NCI-H2081 (cell line): ENCODE results near the gene RIPK3.
A peak's percentile ranks its signal among the peaks of the same experiment; 100 is the strongest.
"Not testable (repeated sequence)": the region's sequence is repeated elsewhere in the genome, so short reads cannot be mapped to it uniquely, and the experiment has no call there.

ENCODE experiments used
- DNase-seq, 2 experiments: peaks; one replicate each; lab custom pipeline; 2025; lab: John Stamatoyannopoulos, UW

RIPK3 gene

DNA sequence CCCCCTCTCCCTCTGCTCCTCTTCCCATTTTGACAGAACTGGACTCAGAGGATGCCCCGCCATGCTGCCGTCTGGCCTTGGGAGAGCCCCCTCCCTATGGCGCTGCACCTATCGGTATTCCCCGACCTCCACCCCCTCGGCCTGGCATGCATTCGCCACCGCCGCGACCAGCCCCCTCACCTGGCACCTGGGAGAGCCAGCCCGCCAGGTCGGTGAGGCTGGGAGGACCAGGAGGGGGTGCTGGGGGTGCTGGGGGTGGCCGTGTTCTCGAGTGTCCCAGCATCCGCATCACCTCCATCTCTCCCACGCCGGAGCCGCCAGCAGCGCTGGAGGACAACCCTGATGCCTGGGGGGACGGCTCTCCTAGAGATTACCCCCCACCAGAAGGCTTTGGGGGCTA is 29.7 kb upstream of the RIPK3 start:
- DNase-seq: no peak

DNA sequence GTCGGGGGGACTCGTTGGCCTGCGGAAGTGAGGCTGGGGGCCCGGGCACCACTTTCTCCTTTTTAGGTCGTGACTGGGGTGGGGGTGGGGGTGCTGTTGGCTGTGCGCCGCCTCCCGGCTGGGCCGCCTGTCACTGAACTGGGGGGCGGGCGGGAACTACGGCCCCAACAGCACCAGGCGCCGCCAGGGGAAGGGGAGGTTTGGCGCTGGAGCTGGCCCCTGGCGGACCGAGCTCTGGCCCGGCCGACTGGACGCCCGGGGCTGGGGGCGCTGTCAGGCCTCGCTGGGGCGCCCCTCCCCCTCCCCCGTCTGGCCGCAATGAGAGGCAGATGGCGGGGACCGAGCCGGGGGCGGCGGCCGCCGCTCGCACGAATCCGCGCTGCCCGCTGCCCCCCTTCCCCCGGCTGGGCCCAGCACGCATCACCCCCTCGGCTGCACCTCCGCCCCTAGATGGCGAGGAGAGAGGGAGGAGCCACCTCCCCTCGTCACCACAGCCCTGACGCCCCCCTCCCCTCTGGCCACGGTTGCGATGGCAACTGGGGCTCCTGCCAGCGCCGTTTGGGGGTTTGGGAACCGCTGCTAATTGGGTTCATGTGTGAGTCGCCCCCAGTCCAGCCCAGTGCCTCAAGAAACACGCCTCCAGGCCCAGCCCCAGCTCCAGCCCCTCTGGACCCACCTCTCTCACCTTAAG is 28.9 kb upstream of the RIPK3 start:
- peak; percentile 41 to 52 for DNase-seq

DNA sequence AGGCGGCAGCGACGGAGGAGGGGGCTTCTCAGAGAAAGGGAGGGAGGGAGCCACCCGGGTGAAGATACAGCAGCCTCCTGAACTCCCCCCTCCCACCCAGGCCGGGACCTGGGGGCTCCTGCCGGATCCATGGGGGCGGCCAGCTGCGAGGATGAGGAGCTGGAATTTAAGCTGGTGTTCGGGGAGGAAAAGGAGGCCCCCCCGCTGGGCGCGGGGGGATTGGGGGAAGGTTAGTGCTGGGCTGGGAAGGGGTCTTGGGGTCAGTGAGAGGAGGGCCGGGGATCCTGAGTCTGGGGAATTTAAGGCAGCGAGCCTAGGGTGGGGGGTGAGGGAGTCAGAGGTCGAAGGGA is 28.4 kb upstream of the RIPK3 start:
- DNase-seq: no peak

DNA sequence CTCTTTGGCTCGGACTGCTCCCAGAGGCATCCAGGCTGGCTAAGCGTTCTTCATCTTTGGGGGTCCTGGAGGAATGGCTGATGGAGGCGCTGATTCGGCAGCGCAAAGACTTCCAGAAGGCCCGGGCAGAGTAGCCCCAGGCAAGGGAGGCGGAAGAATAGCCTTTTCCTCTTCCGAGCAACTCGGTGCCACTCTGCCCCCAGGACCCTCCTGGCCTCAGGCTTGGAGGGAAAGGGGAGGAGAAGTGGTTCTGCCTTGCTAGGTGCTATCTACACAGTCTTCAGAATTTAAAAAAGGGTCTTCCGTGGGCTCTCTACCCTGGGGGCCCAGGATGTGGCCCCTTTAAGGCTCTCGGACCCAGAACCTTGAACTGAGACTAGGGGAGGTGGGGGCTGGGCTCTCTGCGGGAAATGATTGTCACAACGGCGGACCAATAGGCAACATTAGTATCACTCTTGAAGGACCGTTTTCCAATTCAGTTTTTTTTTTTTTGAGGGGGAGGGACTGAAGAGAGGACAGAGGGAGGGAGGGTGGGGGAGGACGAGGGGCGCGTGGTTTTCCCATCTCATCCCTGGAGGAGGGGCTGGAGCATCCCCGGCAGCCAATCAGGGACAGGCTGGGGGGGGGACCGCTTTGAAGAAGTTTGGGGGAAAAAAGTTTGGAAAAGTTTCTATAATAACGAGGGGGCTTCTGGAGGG is 27.9 kb upstream of the RIPK3 start, which contains the start of gene NFATC4:
Gene NFATC4, plus strand, starts transcription at position 671 of the 698 bp plus-strand sequence. CDS start 157 bp downstream, outside the sequence.
- DNase-seq: peak; percentile 70 to 83

DNA sequence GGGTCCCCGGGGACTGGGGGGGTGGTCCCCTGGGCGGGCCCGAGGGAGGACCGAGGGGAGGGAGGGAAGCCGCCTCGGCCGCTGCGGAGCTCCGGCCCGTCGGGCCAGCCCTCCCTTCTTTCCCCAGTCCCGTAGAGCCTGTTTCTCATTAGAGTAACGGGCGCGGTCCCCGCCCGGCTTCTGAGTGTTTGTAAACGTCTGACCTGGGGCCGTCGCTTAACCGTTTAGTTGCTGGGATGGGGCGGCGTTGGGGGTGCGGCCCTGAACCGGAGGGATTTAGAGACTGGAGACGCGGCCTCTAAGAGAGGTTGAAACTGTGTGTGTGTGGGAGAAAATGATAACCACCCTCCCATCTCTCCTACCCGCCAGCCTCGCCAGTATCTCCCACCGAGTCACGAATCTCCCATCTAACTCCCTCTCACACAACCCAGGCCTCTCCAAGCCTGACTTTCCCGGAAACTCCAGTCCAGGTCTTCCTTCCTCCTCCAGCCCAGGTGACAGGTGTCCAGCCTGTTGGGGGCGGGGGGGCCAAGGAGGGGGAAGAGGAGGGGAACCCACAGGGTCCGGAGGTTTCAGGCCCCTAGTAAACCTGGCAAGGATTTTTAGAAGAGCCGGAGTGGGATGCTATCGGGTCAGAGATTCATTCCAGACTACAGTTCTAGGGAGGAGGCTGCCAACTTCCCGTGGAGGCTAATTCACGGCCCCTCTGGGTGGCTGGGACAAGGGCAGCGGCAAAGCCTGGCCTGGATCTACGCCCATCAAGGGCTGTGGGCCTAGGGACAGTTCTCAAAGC is 27.1 kb upstream of the RIPK3 start:
- peak; percentile 98 for DNase-seq

DNA sequence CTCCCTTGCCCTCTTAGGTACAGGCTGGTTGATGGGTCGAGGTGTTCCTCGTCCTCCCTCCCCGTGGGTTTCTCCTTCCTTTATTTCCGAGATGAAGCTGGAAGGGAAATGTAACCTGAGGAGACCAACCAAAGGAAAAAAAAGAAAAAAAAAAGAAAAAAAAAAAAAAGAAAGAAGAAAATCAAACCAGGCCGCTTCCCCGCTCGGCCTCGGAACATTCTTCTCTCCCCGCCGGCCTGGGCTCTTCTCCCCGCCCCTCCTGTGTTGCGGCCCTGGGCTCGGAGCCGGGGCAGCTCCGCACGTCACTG is 26.6 kb upstream of the RIPK3 start:
- DNase-seq: no peak

DNA sequence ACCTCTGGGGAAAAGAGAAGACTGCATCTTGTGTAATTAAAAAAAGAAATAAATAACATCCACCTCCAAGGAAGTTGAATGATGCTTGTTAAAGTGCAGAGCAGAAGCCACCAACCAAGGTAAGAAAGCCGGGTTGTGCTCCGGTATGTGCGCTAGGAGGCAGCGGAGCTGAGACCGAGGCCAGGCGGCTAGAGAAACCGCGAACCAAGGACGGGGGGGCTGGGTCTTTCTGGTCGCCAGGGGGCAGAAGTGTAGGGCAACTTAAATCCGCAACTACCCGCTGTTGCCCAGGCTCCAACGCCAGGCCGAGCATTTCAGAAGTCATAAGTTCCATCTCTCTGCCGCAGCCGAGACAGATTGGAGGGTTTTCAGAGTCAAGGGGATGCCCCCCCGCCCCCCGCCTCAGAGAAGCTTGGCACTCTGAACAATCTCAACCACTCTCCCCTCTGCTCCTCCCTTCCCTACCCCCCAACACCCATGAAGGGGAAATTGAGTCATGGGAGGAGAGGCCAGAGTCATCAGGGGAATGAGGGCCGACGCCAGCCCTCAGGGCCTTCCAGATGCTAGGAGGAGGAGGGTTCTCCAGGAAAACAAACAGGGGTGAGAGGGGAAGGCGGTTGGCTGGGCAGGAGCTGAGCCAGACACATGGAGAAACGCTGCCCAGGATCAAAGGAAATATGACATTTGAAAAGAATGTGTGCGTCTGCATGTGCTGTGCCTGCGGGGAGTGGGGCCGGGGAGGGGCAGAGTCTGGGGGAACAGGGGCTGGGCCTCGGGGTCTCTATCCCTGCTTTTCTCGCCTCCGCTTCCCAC is 26.0 kb upstream of the RIPK3 start:
- DNase-seq: peak; percentile 17 to 56

DNA sequence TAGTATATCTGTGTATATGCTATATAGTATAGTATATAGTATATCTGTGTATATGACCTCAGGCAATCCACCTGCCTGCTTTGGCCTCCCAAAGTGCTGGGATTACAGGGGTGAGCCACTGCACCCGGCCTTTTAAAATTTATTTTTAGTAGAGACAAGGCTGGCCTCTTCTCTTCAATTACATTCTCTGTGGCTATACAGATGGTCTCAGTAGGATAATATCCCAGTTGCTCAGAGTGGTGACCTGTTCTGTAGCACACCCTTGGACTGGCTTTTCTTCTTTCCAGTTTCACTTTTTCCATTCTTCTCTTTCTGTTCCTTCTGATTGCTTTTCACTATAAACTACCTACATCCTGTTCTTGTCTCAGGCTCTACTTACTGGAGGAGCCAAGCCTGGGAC is 25.1 kb upstream of the RIPK3 start:
- DNase-seq: no peak

DNA sequence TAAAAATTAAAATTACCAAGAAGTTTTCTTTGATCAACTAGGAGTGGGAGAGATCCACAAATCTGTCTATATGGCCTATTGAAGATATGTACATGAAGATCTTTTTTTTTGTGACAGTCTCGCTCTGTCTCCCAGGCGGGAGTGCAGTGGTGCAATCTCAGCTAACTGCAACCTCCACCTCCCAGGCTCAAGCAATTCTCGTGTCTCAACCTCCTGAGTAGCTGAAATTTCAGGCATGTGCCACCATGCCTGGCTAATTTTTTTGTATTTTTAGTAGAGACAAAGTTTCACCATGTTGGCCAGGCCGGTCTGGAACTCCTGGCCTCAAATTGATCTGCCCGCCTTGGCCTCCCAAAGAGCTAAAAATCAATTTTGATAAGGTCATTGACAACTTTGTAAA is 23.6 kb upstream of the RIPK3 start:
- DNase-seq: no peak

DNA sequence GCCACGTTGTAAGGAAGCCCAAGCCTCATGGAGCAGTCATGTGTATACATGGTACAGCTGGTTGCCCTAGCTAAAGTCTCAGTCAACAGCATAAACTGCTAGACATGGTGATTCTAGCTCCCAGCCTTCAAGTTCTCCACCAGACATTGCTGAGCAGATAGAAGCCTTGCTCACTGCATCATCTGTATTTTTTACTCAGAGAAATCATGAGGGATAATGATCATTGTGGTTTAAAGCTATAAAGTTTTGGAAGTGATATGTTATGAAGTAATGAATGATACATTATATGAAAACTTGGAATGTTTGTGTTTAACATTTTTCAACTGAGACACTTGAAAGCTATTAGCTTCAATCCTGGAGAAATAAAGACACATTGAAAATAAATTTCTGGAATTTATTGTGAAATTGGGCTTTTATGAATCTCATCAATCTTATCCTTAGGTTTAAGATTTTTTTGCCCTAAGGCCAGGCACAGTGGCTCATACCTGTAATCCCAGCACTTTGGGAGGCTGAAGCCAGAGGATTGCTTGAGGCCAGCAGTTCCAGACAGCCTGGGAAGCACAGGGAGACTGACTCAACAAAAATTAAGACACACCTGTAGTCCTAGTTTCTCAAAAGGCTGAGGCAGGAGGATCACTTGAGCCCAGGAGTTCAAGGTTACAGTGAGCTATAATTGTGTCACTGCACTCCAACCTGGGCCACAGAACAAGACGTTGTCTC is 22.6 kb upstream of the RIPK3 start:
- no peak for DNase-seq

DNA sequence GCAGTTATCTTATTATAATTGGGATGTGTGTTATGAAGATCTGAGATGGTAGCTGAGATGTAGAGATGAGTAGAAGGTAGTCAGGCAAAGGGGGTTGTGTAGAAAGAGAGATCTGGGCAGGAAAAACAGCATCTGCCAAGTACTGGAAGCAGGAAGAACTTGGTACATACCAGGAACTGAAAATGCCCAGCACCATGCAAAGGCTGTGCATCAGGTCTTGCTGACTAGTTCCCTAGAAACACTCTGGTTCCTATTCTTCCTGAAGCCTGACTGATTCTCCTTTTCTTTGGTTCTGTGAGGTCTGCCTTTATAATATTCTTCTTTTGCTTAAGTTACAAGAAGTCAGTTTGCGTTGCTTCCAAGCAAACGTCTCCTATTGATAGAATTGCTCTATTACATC is 21.5 kb upstream of the RIPK3 start:
- no peak for DNase-seq

DNA sequence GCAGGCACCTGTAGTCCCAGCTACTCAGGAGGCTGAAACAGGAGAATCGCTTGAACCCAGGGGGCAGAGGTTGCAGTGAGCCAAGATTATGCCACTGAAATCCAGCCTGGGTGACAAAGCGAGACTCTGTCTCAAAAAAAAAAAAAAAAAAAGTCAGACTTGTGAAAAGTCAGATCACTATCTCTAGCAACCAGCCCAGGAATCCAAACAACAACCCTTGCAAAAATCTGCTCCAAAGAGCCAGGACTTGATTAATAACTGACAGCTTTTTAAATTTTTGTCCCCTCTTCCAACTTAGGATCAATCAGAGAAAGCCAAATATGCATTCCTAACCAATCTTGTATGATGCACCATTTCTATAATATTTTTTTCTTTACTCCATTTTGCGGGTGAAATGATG is 20.5 kb upstream of the RIPK3 start:
- DNase-seq: no peak

DNA sequence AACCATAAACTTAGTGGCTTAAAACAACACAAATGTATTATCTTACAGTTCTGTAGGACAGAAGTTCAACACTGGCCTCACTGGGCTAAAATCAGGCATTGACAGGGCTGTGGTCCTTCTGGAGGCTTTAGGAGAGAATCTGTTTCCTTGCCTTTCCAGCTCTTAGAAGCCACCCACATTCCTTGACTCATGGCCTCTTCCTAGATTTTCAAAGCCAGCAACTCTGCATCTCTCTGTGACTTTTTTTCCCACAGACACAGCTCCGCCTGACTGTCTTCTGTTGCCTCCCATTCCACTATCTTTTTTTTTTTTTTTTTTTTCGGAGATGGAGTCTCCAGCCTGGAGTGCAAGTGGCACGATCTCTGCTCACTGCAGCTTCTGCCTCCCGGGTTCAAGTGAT is 16.4 kb upstream of the RIPK3 start:
- no peak for DNase-seq

DNA sequence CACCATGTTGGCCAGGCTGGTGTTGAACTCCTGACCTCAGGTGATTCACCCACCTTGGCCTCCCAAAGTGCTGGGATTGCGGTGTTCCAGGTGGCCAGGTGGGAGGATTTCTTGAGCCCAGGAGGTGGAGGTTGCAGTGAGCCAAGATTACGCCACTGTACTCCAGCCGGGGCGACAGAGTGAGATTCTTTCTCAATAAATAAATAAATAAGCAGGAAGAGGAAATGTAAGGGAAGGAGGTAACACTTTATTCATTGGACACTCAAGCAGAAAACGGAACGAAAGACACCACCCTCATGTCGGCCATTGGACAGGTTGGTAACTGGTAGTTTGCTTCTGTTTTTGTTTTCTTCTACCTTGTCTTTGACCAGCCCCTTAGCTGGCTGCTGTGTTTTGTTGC is 15.2 kb upstream of the RIPK3 start:
- no peak for DNase-seq

DNA sequence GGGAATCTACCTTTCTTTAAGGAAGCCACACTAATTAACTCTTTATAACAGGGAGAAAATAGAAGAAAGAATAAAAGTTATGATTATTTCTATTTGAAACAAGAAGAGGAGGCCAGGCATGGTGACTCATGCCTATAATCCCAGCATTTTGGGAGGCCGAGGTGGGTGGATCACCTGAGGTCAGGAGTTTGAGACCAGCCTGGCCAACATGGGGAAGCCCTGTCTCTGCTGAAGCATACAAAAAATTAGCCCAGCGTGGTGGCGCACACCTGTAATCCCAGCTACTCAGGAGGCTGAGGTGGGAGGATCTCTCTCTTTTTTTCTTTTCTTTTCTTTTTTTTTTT is 14.7 kb upstream of the RIPK3 start:
- not testable (repeated sequence) for DNase-seq

DNA sequence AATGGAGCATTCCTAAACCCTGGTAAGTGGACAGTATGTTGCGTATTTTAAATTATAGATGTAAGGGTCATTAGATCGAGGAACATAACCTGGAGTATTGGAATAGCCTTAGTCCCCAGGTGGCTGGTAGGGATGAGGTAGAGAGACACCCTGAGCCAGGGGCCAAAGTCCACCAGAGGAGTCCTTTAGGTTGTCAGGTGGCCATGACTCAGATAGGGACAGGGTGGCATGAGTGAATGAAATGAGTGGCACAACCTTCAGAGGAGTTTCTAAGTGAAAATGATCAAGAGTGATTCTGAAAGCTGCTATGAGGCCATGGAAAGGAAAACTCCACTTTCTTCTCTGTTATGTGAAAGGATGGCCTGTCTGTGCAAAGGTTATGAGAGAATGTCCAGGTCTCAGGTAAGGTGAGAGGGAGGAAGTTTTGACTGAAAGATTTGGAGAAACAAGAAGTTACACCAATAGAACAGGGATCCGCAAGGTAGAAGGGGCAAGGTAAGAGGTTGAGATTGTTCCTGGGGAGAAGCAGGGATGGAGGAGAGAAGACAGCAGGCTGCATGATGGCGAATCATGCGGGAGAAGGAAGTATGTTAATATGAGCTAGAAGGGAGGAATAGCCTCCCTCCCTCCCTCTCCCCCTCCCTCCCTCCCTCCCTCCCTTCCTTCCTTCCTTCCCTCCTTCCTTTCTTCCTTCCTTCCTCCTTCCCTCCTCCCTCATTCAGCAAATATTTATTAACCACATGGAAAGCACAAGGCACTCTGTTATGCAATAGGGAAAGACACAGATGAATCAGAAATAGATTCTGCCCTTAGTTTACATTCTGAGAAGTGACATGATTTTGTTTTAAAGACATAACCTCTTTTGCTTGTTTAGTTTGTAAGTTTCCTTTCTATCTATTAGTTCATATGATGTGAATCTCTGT is 14.0 kb upstream of the RIPK3 start:
- no peak for DNase-seq

DNA sequence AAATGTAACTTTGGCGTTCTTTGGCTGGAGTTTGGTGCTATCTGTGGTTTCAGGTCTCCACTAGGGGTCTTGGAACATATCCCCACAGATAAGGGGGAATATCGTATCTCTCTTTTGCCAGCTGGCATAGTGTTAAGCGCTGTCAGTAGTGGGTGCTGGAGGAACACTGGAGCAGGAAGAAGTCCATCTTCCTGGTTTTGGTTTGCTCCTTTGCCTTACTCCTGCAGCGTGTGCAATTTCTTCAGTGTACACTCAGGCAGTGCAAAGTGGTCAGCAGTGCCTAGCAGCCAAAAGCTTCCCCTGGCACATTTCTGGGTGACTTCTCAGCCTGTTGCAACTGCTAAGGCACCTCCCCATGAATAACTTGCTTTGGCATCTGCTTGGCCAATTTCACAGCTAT is 11.7 kb upstream of the RIPK3 start:
- DNase-seq: no peak

DNA sequence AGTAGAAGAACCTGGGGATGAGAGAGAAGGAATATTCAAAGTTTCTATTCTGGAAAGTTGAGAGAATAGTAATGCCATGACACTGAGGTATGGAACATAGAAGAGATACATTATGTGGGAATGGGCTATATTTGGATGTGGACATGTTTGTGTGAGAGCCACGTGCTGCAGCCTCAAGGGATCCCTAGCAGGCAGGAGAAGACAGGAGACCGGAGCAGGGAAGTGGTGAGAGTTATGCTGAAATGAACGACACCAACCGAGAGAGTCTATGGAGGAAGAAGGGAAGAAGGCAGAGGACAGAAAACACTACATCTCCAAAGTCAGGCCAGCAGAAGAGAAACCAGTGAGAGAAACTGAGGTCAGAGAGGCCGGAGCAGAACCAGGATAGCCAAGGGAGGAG is 10.0 kb upstream of the RIPK3 start:
- no peak for DNase-seq

DNA sequence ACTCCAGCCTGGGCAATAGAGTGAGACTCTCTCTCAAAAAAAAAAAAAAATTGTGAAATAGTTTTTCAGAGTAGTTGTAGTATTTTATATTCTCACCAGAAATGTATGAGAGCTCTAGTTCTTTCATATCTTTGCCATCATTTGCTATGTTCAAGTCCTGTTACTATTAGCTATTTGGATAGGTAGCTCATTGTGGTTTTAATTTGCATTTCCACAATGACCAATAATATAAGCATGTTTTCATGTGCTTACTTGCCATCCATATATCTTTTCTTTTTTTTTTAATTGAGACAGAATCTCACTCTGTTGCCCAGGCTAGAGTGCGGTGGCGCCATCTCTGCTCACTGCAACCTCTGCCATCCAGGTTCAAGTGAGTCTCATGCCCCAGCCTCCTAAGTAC is 8.4 kb upstream of the RIPK3 start:
- no peak for DNase-seq

DNA sequence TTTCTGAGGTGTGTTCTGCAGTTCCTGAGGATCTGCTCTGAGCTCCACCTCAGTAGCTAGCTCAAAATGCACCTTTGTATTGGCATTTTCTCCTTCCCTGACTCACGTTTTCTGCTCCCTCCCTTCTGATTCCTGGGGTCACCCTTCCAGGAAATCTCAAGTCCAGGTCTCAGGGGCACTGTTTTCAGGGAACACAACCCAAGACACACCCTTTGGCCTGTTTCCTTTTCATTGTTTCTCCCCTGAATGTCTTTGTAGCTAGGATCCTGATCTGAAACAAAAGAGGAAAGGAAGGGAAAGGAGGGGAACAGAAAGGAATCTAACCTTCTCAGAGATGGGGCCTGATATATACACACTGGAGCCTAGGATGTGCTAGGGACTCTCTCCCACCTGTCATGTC is 7.3 kb upstream of the RIPK3 start:
- DNase-seq: no peak
